Trophoblast cell (in vitro differentiated cells and primary cell): ENCODE measurements around the gene CAND1.

Source experiments
- DNase-seq, 2 donors: peaks; one replicate each; pipeline ENCODE4 v3.0.0-alpha.2; 2016
- H2AFZ ChIP-seq: 2 replicates; pipeline ENCODE4 v1.6.1; 2013; ENCODE audit warnings: low read length, moderate library complexity, mild to moderate bottlenecking; ENCODE audit not compliant: insufficient read depth, poor library complexity
- H2AK5ac ChIP-seq: 2 replicates; pipeline ENCODE4 v1.6.1; 2013; ENCODE audit warnings: mild to moderate bottlenecking, low read length
- H2BK120ac ChIP-seq: 2 replicates; pipeline ENCODE4 v1.6.1; 2013; ENCODE audit warnings: low read length, mild to moderate bottlenecking, moderate library complexity; ENCODE audit not compliant: insufficient read depth, poor library complexity
- H2BK12ac ChIP-seq: 2 replicates; pipeline ENCODE4 v1.6.1; 2013; ENCODE audit warnings: mild to moderate bottlenecking, low read length, moderate library complexity
- H2BK5ac ChIP-seq: 2 replicates; pipeline ENCODE4 v1.6.1; 2013; ENCODE audit warnings: low read length, low read depth, moderate library complexity, mild to moderate bottlenecking; ENCODE audit not compliant: poor library complexity
- H3K14ac ChIP-seq: 2 replicates; pipeline ENCODE4 v1.6.1; 2013; ENCODE audit warnings: mild to moderate bottlenecking, low read length
- H3K18ac ChIP-seq: 2 replicates; pipeline ENCODE4 v1.6.1; 2013; ENCODE audit warnings: mild to moderate bottlenecking, low read length
- H3K23ac ChIP-seq: 2 replicates; pipeline ENCODE4 v1.6.1; 2013; ENCODE audit warnings: low read length
- H3K27ac ChIP-seq: 2 replicates; pipeline ENCODE4 v1.5.1; 2013; ENCODE audit warnings: low read depth, mild to moderate bottlenecking, inconsistent platforms, low read length, moderate library complexity
- H3K27me3 ChIP-seq: 2 replicates; pipeline ENCODE4 v1.6.1; 2013; ENCODE audit warnings: inconsistent platforms, mild to moderate bottlenecking, low read length, moderate library complexity; ENCODE audit not compliant: insufficient read depth
- H3K36me3 ChIP-seq, 2 experiments: 1 replicate in 1 of 2; 2 replicates in 1 of 2; pipeline ENCODE4 v1.6.1; 2013; ENCODE audit warnings: low read length in 2 of 2, mild to moderate bottlenecking in 2 of 2, moderate library complexity in 1 of 2; ENCODE audit not compliant: insufficient read depth in 2 of 2, control insufficient read depth in 1 of 2
- H3K4ac ChIP-seq: 2 replicates; pipeline ENCODE4 v1.6.1; 2013; ENCODE audit warnings: low read depth, mild to moderate bottlenecking, low read length, moderate library complexity
- H3K4me1 ChIP-seq, 2 experiments: 1 replicate in 1 of 2; 2 replicates in 1 of 2; pipeline ENCODE4 v1.6.1; 2013; ENCODE audit warnings: low read length in 2 of 2, mild to moderate bottlenecking in 2 of 2, moderate library complexity in 1 of 2; ENCODE audit not compliant: insufficient read depth in 2 of 2, control insufficient read depth in 1 of 2
- H3K4me2 ChIP-seq: 2 replicates; pipeline ENCODE4 v1.6.1; 2013; ENCODE audit warnings: inconsistent platforms, mild to moderate bottlenecking, low read length, moderate library complexity
- H3K4me3 ChIP-seq: 2 replicates; pipeline ENCODE4 v1.5.1; 2013; ENCODE audit warnings: mild to moderate bottlenecking, low read depth, low read length, inconsistent platforms
- H3K79me1 ChIP-seq: one replicate; pipeline ENCODE4 v1.6.1; 2013; ENCODE audit warnings: low read length
- H3K79me2 ChIP-seq: 2 replicates; pipeline ENCODE4 v1.6.1; 2013; ENCODE audit warnings: low read length, mild to moderate bottlenecking; ENCODE audit not compliant: control insufficient read depth, insufficient read depth, poor library complexity
- H3K9ac ChIP-seq: 2 replicates; pipeline ENCODE4 v1.6.1; 2013; ENCODE audit warnings: mild to moderate bottlenecking, low read length
- H3K9me3 ChIP-seq: 2 replicates; pipeline ENCODE4 v1.6.1; 2013; ENCODE audit warnings: low read depth, mild to moderate bottlenecking, control low read depth, inconsistent platforms, low read length; ENCODE audit not compliant: insufficient read depth
- H4K12ac ChIP-seq: 2 replicates; pipeline ENCODE4 v1.6.1; 2013; ENCODE audit warnings: low read depth, mild to moderate bottlenecking, low read length, moderate library complexity
- H4K8ac ChIP-seq: 2 replicates; pipeline ENCODE4 v1.6.1; 2013; ENCODE audit warnings: low read depth, mild to moderate bottlenecking, low read length, moderate library complexity
- H4K91ac ChIP-seq: one replicate; pipeline ENCODE4 v1.6.1; 2013; ENCODE audit warnings: low read depth, mild to moderate bottlenecking, low read length, moderate library complexity
- WGBS: extraction: QIAGEN DNeasy Blood & Tissue Kit; methylation state at CpG from one replicate; pipeline ENCODE4 v1.1.7; 2013; ENCODE audit warnings: missing lambda C conversion rate; ENCODE audit not compliant: insufficient read length, insufficient coverage; ENCODE audit errors: extremely low coverage; 5-methylcytosine and 5-hydroxymethylcytosine counted together

The CAND1 gene

GRCh38 chr12:67237231-67237630, 31.9 kb upstream of the CAND1 start:
- WGBS = no CpG with 5 or more reads among the region's 4 CpGs
- Histone ChIP-seq H2AK5ac (no peak overlapping the region), H3K79me1 (no peaks in the 10 kb centered on the region)

GRCh38 chr12:67239061-67239460, 30.1 kb upstream of the CAND1 start:
- no peak overlapping the region for H2AK5ac ChIP-seq
- no peak for DNase-seq
- no peak overlapping the region for H3K4me2 ChIP-seq
- H3K27me3 ChIP-seq = no peaks in the 10 kb centered on the region
- no peak overlapping the region for H2BK120ac ChIP-seq
- no peak overlapping the region for H3K4me3 ChIP-seq
- no peaks in the 10 kb centered on the region for H3K4me1 ChIP-seq
- no peaks in the 10 kb centered on the region for H3K9me3 ChIP-seq
- no peak overlapping the region for H4K91ac ChIP-seq
- no peak overlapping the region for H2BK12ac ChIP-seq
- no peak overlapping the region for H3K9ac ChIP-seq
- no peaks in the 10 kb centered on the region for H3K79me2 ChIP-seq
- H3K14ac ChIP-seq = no peak overlapping the region
- no peak overlapping the region for H3K4ac ChIP-seq
- H4K12ac ChIP-seq = no peak overlapping the region
- H3K79me1 ChIP-seq = no peaks in the 10 kb centered on the region
- WGBS = no CpG with 5 or more reads among the region's 2 CpGs
- H3K27ac ChIP-seq = no peak overlapping the region
- H4K8ac ChIP-seq = no peak overlapping the region
- H2AFZ ChIP-seq = no peak overlapping the region
- no peak overlapping the region for H2BK5ac ChIP-seq
- no peaks in the 10 kb centered on the region for H3K36me3 ChIP-seq
- H3K18ac ChIP-seq = no peak overlapping the region
- no peak overlapping the region for H3K23ac ChIP-seq

More at GRCh38 chr12:67237231-67237630, 31.9 kb upstream of the CAND1 start:
- H2AFZ ChIP-seq = no peak overlapping the region
- no peak overlapping the region for H2BK120ac ChIP-seq
- no peak overlapping the region for H3K4me2 ChIP-seq
- no peaks in the 10 kb centered on the region for H3K4me1 ChIP-seq
- H3K4ac ChIP-seq = no peak overlapping the region
- no peak overlapping the region for H4K8ac ChIP-seq
- no peaks in the 10 kb centered on the region for H3K27me3 ChIP-seq
- H2BK5ac ChIP-seq = no peak overlapping the region
- no peak for DNase-seq
- H3K9ac ChIP-seq = no peak overlapping the region
- no peak overlapping the region for H3K23ac ChIP-seq
- H4K91ac ChIP-seq = no peak overlapping the region
- no peaks in the 10 kb centered on the region for H3K36me3 ChIP-seq
- H3K79me2 ChIP-seq = no peaks in the 10 kb centered on the region
- H3K9me3 ChIP-seq = no peaks in the 10 kb centered on the region
- H3K27ac ChIP-seq = no peak overlapping the region
- H4K12ac ChIP-seq = no peak overlapping the region
- no peak overlapping the region for H2BK12ac ChIP-seq
- no peak overlapping the region for H3K18ac ChIP-seq
- no peak overlapping the region for H3K14ac ChIP-seq
- no peak overlapping the region for H3K4me3 ChIP-seq

- H3K14ac ChIP-seq = no peak overlapping the region
- H2AFZ ChIP-seq = no peak overlapping the region
- H3K36me3 ChIP-seq = no peaks in the 10 kb centered on the region
- no peak overlapping the region for H3K23ac ChIP-seq
- H3K79me1 ChIP-seq = no peaks in the 10 kb centered on the region
- no peak overlapping the region for H3K4ac ChIP-seq
- H4K91ac ChIP-seq = no peak overlapping the region
- H3K4me3 ChIP-seq = no peak overlapping the region
- H3K9me3 ChIP-seq = no peaks in the 10 kb centered on the region
- H3K18ac ChIP-seq = no peak overlapping the region
- DNase-seq = peak in 1 of 2 donors; percentile 23
- no CpG with 5 or more reads among the region's 3 CpGs for WGBS
- no peak overlapping the region for H2BK120ac ChIP-seq
- no peaks in the 10 kb centered on the region for H3K4me1 ChIP-seq
- no peak overlapping the region for H4K12ac ChIP-seq
- H2BK5ac ChIP-seq = no peak overlapping the region
- H3K4me2 ChIP-seq = no peak overlapping the region
- no peak overlapping the region for H4K8ac ChIP-seq
- no peaks in the 10 kb centered on the region for H3K27me3 ChIP-seq
- no peak overlapping the region for H2AK5ac ChIP-seq
- H2BK12ac ChIP-seq = no peak overlapping the region
- no peak overlapping the region for H3K27ac ChIP-seq
- no peak overlapping the region for H3K9ac ChIP-seq
- no peaks in the 10 kb centered on the region for H3K79me2 ChIP-seq
Measured at GRCh38 chr12:67241482-67241881, 27.7 kb upstream of the CAND1 start.

- H3K4ac ChIP-seq = no peak overlapping the region
- H2BK5ac ChIP-seq = no peak overlapping the region
- no peak overlapping the region for H2AK5ac ChIP-seq
- no peaks in the 10 kb centered on the region for H3K36me3 ChIP-seq
- no peak overlapping the region for H2BK12ac ChIP-seq
- H3K79me2 ChIP-seq = no peaks in the 10 kb centered on the region
- H2AFZ ChIP-seq = no peak overlapping the region
- no peak overlapping the region for H3K18ac ChIP-seq
- no peaks in the 10 kb centered on the region for H3K9me3 ChIP-seq
- no peak overlapping the region for H4K91ac ChIP-seq
- no peak overlapping the region for H3K27ac ChIP-seq
- H2BK120ac ChIP-seq = no peak overlapping the region
- H3K9ac ChIP-seq = no peak overlapping the region
- H4K8ac ChIP-seq = no peak overlapping the region
- no peaks in the 10 kb centered on the region for H3K4me1 ChIP-seq
- H3K4me3 ChIP-seq = no peak overlapping the region
- H4K12ac ChIP-seq = no peak overlapping the region
- no peak overlapping the region for H3K23ac ChIP-seq
- H3K4me2 ChIP-seq = no peak overlapping the region
- no peak overlapping the region for H3K14ac ChIP-seq
- no peak for DNase-seq
- no peaks in the 10 kb centered on the region for H3K27me3 ChIP-seq
- H3K79me1 ChIP-seq = no peaks in the 10 kb centered on the region
Measured at GRCh38 chr12:67243260-67243659, 25.9 kb upstream of the CAND1 start.
